Transverse colon (tissue), 3 donors: ENCODE measurements around the gene KCNK13.

Experiments
- CTCF ChIP-seq, 5 experiments: fragments of 200-600 bp in 3 of 5; fragments of 450-650 bp in 2 of 5; sonication (generic) in 3 of 5; IDR thresholded peaks; 1 replicate in 2 of 5; 2 replicates in 3 of 5; pipeline ENCODE4 v1.5.1; 2016 to 2017; ENCODE audit warnings: antibody characterized with exemption in 5 of 5, inconsistent platforms in 3 of 5, mild to moderate bottlenecking in 2 of 5, moderate library complexity in 1 of 5
- POLR2A ChIP-seq: fragments of 450-650 bp; IDR thresholded peaks from one replicate; pipeline ENCODE4 v1.6.1; 2016; ENCODE audit warnings: antibody characterized with exemption, mild to moderate bottlenecking, moderate library complexity

DNA sequence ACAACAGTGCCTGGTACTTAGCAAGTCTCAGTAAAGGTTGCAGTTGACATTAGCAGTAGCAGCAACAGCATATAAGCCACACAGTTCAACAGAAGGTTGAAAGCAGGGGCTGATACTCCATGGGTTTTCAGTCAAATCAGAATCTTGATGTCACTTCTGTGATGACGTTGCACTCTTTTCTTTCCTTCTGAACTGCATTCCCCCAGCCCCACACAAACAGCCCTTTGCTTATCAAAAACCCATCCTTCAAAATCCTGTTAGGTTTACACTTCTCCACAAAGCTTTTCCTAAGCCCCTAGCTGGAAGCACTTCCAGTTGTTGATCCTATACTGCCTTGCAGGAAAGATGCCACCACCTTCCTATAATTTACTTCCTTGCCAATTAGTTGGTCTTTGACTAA, 34.0 kb upstream of the KCNK13 start:
- TF ChIP-seq POLR2A, result no peak
- no peak for TF ChIP-seq CTCF (IDR thresholded peaks at IDR 0.05)
